ENCODE results near the gene CREB3L1.

Gene CREB3L1

DNA sequence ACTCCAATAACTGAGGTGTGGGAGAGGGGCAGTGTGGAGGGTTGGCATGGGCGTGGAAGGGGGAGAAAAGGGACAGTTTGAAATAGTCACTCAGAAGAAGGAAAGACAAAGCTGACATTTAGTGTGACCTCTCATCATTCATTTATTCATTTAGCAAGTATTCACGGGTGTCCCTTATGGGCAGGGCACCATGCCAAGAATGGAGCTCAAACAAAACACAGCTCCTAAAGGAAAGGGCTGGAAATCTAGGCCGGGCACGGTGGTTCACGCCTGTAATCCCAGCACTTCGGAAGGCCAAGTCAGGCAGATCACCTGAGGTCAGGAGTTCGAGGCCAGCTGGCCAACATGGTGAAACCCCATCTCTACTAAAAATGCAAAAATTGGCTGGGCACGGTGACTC, 50.4 kb downstream of the CREB3L1 start:
- DNase-seq (ENCODE audit: low spot score): no peak

DNA sequence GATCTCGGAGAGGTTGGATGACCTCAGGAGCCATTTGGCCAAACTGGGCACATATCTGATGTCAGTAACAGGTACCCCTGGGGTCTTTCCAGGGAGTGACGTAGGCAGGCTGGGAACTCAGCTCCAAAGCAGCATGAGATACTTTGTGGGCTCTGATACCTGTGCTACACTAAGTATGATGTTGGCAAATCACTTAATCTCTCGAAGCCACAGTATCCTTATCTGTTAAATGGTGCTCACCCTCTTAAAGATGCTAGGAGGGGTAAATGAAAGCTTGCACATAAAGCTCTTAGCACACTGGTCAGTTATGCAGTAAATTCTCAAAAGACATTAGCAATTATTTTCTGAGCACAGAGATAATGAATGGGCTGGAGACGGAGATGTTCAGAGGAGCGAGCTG, 52.7 kb downstream of the CREB3L1 start:
- no peak for DNase-seq (ENCODE audit: low spot score)

DNA sequence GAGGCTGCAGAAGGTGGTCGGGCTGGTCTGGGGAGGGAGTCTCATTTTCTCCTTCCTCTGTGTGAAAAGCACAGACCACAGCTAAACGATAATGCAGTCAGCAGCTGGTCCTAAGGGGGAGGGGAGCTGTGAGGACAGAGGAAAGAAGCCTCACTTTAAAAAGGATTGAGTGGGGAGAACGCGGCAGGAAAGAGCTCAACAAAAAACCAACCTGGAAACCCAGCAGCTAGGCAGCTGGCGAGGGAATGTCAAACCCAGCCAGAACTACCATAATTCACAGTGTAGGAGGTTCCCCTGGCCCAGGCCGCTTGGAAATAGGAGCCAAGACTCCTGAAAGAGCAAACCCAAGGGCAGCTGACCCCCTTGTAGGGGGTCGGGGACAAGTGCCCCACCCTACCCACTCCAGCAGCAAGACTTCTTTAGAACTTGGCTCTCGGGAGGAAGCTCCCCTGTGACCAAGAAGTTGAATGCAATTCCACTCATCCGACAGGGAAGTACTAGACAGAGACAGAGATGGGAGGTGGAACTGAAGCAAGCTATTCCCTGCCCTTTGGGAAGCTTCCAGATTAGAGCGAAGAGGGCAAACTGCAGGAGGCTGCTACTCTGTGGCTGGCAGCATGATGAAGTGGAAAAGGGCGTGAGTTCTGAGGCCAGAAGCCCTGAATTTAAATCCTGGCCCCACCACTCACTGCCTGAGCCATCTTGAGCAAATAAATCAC, 53.3 kb downstream of the CREB3L1 start:
- no peak for DNase-seq (ENCODE audit: low spot score)

DNA sequence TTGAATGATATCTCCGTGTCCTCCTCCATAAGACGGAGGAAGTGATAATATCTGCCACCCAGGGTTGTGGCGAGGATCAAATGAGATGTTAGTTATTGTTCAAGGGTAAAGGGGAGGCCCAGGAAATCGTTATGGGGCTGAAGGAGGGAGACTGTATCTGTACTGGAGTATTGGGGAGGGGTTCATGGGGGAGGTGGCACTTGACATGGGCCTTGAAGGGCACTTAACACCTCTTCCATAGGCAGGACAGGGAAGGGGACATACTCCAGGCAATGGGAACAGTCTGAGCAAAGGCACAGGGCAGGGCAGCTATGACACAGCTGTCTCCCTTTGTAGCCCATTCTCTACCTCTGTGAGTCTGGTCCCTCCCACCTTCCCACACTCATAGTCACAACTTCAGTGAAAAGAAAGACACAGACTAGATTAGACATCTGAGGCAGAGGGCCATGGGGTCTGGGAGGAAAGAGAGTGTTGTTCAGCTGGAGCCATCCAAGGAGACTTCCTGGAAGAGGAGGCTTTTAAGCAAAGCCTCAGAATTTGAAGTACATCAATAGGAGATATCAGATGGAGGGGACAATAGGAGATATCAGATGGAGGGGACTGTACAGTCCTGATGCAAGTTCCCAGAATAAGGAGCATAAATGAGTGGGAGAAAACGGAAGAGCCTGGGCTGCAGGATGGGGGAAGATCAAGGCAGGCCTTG, 54.0 kb downstream of the CREB3L1 start:
- no peak for DNase-seq (ENCODE audit: low spot score)

DNA sequence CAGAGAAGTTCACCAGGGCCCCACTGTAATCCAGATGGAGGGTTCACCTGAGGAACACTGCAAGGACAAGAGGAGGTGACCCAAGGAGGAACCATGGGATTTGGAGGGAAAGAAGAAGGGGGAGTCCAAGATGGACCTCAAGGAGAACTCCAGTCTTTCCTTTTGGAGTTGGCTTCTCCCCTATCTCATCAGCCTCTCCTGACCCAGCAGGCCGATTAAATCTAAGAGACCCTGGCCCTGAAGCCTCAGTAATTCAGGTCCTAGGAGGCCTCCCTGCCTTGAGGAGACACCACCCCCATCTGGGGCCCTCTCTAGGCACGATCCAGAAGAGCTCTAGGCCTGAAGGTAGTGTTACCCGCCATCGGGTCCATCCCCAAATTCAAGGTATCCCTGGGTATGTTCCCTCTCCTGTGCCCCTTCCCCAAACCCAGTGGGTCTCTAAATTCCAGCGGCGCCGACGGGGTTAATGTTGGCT, 54.7 kb downstream of the CREB3L1 start:
- DNase-seq (ENCODE audit: low spot score): no peak

DNA sequence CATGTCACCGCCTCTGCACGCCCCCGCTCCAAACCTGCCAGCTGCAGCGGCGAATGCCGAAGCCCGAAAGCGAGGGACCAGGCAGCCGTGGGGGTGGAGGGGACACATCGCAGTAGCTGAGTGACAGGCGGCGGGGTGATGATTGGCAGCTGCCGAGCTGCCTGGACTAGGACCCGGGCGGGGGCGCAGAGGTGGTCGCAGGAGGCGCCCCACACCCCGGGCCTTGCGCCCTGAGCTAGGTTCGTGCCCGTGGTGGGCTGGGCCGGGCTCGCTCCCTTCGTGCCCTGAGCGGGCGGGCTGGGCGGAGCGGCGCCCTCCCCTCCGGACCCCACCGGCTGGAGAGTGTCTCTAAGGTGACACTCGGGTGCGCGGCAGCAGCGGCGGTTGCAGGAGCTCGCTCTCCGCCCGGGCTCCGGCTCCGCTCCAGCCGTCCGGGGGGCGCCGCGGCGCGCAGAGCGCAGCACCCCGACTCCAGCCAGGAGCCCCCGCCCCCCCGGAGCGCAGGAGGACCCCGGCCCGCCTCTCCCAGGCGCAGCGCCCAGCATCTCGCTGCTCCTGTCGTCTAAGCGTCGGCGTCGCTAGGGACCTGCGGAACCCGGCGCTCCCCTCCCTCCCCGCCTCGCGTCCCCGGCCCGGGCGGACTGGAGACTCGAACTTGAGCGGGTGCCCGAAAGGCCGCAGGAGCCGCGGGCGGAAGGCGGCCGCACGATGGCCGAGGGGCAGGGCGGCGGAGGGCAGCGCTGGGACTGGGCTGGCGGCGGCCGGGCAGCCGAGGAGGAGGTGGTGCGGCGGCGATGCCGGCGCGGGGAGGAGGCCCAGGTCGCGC, 55.3 kb downstream of the CREB3L1 start:
- peak; percentile 62 for DNase-seq (ENCODE audit: low spot score)

DNA sequence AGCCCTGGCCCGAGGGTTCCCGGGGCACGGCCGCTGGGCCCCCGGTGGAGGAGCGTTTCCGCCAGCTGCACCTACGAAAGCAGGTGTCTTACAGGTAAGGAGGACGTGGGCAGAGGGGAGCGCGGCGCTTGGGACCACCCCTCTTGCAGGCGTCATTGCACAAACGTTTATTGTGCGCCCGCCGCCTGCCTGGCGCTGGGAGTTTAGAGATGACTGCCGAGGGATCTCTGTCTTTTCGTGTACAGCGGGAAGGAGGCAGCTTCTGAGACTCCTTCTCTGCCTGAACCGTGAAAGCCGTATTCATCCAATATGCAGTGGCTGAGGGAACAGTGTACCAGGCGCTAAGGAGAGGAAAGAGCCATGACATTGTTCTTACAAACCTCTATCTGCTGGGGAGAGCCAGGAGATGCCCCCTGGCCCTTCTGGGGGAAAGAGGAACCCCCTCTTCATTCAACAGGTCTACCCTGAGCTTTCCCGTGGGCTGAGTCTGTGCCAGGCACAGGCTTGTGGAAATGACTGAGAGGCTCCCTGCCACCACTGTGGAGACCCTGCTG, 56.0 kb downstream of the CREB3L1 start:
- no peak for DNase-seq (ENCODE audit: low spot score)

DNA sequence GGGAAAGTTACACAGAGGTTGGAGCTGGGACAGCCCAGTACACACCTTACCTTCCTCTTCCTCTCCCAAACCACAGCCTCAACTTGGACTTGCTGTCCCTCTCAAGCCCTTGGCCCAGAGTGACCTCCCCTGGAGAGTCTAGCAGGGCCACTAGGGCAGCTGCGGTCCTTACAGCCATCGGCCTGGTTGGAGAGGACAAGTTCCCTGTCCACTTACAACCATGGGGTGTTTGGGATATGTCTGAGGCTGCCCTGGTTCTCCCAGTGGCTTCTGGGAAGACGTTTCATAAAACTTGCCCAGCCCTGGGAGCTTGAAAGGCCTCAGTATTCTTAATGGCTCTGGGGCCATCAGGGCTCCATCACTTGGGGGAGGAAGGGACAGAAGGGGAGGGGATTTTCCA, 56.7 kb downstream of the CREB3L1 start:
- no peak for DNase-seq (ENCODE audit: low spot score)

DNA sequence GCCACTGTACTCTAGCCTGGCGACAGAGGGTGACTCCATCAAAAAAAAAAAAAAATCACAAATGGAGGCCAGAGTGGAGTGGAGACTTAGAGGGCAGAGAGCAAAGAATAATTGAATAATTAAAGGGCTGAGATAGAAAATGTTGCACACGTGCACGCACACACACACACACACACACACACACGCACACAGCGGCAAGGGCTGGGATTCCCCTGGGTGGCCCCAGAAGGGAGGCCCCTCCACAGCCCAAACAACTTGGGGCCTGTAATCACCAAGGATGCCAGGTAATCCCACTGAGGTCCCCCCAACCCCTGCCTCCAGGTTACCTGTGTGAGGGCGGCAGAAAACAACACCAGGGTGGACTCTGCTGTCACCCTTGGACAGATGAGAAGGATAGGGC, 57.8 kb downstream of the CREB3L1 start:
- DNase-seq (ENCODE audit: low spot score): no peak

DNA sequence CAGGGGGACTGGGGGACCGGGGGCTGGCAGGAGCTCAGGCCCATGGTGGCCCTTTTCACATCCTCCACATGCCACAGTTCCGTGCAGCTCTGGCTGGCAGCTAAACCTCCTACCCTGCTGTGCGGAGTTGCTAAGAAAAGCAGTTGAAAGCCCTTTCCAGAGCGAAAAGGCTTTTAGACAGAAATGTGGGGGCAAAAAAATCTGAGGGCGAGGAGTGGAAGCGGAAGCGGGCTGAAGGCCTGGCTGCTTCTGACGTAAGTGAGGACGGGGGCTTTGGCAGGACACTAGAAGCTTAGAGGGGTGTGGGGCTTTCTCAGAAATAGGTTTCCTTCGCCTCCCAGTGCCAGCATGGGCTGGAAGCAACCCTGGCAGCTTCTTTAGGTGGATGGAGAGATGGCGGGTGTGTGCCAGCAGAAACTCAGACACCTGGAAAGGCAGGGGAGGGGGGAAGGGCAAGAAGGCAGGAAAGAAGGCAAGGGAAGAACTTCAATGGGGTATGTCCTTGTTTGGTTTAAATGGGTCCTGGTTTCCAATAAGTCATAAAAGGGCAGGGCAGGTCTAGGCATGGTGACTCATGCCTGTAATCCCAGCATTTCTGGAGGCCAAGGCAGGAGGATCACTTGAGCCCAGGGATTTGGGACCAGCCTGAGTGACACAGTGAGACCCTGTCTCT, 58.6 kb downstream of the CREB3L1 start:
- no peak for DNase-seq (ENCODE audit: low spot score)

DNA sequence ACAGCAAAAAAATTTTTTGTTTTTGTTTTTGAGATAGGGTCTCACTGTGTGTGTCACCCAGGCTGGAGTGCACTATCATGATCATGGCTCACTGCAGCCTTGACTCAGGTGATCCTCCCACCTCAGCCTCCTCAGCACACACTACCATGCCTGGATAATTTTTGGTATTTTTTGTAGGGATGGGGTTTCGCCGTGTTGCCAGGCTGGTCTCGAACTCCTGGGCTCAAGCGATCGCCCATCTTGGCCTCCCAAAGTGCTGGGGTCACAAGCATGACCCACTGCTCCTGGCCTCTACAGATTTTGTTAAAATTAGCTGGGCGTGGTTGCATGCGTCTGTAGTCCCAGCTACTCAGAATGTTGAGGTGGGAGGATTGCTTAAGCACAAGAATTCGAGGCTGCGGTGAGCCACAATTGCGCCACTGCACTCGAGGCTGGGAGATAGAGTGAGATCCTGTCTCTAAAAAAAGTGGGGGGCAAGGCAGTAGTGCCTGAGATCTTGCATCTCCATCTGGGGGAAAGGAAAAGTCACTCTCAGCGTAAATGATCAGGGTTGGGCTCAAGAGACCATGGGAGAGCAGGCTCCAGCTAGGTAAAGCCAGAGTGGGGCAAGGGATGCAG, 59.2 kb downstream of the CREB3L1 start:
- no peak for DNase-seq (ENCODE audit: low spot score)

DNA sequence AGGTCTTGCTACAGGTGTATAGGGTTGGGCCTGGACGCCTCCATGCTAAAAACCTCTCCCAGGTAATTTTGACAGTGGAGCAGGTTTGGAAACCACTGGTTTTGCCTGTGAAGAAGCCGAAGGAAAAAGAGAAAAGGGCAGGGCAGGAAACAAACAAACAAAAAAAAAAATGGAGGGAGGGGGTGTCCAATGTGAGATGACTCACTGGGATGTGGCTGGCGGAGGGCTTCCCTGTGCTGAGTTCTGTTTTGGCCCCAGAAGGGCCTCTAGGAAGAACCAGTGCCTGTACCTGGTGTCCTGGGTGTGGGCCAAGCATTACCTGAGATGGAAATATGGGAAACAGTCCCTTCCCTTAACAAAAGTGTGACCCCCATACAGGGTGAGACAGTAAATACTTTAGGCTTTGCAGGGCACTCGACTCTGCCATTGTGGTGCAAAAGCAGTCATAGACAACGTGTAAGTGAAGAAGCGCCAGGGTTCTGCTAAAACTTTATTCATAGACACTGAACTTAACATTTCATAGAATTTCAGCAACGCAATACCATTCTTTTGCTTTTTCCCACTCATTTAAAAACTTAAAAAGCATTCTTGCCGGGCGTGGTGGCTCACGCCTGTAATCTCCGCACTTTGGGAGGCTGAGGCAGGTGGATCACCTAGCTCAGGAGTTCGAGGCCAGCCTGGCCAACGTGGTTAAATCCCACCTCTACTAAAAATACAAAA, 60.3 kb downstream of the CREB3L1 start:
- no peak for DNase-seq (ENCODE audit: low spot score)

DNA sequence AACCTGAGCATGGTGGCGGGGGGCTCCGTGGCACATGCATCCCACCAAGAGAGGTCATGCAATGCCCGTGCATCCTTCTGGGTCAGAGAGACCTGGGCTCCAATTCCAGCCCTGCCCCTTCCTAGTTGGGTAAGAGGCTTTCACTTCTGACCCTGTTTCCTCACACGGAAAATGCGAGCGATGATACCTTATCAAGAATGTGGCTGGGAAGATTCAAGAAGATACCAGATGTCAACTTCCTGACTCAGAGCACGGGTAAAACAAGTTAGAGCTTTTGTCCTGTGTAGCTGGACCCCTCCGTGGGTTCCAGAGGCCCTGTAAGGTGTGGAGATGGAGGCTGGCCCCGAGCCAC, 61.1 kb downstream of the CREB3L1 start:
- DNase-seq (ENCODE audit: low spot score): no peak

DNA sequence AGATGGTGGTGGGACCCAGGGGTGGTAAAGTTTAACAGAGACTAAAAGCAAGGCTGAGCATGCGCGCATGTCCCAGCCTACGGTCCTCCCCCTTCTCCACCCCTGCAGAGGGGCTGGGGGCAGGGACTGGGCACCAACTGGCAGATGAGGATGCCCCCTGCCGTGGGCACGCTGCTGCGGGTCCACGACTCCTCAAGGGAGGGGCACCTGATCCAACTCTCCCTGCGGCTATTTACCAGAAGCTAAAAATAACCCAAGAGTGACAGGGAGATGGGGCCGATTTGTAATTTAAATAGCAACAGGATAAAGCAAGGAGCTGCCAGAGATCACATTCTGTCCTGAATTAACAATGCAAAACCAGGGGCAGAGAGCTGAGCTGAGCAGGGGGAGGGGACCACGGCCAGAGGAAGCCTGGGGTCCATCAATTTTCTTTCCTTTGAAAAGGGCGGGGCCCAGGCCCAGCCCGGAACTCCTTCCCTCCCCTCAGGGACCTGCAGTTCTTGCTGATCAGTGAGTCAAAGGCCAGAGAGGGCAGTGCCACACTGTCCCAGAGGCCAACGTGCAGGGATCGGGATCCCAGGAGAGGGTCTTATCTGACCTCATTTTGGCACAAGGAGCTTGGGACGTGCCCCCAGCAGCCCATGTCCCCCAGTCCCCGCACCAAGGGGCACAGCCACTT, 61.7 kb downstream of the CREB3L1 start:
- DNase-seq (ENCODE audit: low spot score): no peak

DNA sequence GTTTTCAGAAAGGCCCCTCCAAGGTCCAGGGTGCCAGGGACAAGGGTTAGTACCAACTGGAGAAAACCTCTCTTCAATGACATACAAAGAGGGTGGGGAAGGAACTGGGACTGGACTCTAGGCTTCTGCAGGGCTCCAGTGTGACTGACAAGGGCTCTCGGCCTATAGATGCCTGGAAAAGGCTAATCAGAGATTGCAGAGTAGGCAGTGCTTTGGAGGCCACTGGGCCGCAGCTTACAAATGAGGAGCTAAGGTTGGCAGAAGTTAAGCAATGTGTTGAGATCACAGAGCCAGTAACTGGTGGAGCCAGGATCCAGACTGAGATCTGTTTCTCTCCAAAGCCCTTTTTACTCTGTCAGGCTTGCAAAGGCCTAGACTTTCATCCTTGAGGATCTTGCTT, 62.4 kb downstream of the CREB3L1 start:
- DNase-seq (ENCODE audit: low spot score): no peak

DNA sequence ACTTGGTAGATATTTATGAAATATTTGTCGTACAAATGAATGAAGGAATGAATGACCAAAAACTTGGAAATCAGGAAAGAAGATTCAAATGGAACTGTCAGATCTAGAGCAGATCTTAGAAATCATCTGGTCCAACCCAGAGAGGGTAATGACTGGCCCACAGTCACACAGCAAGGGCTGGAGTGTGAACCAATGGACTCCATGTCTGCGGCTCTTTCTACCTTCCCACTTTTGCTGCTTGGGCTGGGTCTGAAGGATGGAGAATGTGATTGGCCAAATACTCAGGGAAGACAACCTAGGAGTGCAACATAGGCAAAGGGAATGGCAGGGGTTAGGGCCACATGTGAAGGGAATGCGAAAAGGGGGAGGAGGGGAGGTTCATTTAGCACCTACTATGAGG, 64.0 kb downstream of the CREB3L1 start:
- no peak for DNase-seq (ENCODE audit: low spot score)

DNA sequence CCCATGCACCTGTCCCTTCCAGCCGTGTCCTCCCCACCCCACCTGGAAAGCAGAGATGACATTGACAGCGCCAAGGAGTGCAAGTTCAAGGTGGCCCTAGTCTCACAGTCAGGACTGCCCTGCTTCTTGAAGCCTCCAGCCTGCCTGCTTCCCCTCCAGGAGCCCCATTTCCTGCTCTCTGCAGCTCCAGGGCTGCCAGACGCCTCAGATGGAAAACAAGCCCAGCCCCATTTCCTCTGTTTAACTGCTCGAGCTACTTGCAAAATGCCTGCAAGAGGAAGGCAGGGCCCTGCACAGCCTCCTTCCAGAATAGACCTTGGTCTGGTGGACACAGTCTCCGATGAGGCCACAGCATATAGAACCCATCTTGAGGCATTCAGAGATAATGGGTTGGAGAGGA, 64.8 kb downstream of the CREB3L1 start:
- DNase-seq (ENCODE audit: low spot score): no peak

DNA sequence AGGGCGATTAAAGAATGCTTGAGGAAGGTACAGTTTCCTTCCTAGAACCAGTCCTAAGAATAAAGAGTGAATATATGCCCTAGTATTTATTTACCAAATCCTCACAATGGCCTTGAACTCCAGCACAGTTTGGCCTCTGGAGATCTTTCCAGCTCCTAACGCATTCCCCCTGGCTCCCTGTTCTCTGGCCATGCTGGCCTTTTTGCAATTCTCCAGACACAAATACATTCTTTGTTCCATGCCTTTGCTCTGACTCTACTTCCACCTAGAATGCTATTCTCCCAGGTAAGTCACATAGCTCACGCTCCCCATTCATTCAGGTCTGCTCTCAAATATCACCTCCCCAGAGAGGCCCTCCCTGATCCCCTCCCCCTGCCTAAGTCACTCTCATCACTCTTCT, 66.1 kb downstream of the CREB3L1 start:
- no peak for DNase-seq (ENCODE audit: low spot score)

DNA sequence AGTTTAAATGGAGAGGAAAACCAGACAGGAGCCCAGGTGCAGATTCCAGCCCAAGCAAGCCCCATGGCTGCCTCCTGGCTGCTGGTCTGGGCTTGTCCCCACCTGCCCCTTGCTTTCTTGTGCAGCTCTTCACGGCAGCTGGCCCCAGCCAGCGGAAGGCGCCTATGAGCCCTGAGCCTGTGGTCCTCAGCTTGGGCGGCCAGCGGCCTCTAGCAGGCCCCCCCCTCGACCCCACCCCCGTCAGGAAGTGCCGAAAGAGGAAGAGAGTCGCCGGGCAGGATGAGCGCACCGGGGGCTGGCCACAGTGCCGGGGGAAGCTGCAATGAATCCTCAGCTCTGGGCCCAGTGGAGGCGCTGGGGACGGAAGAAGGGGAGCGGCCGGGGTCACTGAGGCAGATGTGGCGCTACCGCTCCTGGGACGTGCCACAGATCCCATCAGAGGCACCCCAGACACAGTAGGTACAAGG, 67.7 kb downstream of the CREB3L1 start:
- no peak for DNase-seq (ENCODE audit: low spot score)

DNA sequence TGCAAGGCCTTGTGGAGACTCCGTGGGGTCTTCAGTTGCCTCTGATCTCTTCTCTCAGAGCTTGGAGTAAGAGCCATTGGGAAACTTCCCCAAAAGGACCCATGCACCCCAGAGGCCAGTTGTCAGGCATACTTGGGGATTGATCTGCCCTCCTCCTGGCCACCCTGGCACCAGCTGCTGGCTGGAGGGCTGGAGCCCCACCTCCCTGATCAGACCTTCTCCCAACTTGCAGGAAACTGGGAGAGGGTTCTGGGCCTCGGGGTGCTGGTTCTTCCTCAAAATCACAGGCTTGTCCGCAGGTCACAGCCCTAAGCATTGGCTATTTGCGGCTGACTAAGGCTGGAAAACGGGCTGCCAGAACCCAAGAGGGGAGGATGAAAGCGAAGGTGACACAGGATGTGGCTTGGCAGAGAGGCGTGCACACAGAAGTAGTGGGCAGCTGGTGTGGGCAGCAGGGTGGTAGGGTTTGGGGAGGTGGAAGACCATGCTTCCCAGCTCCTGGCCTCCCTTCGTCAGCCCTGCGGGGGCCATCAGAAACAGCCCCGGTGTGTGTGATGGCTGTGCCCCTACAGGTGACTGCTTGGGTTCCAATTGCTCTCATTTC, 68.5 kb downstream of the CREB3L1 start:
- DNase-seq (ENCODE audit: low spot score): no peak
